Aorta (tissue), 5 donors: Measurements from ENCODE around the gene GREM2. TPM values are rescaled to one million over a fixed set of nuclear protein-coding genes. Genes with fewer than 3 reads are reported as not detected.

Source experiments
- ATAC-seq: fragments of 200-7000 bp; cut with Tn5 transposase; one replicate; pipeline ENCODE4 v1.9.1; 2022; ENCODE audit warnings: moderate library complexity; ENCODE audit not compliant: low FRiP score
- DNase-seq, 2 donors: peaks; one replicate each; pipeline ENCODE4 v3.0.0-alpha.2; 2020
- H3K27ac ChIP-seq, 2 donors: one replicate each; pipeline ENCODE4 v1.5.1; 2013; ENCODE audit warnings: low read length in 2 of 2, mild to moderate bottlenecking in 2 of 2, moderate library complexity in 2 of 2, control low read depth in 1 of 2, inconsistent platforms in 1 of 2, low read depth in 1 of 2
- H3K27me3 ChIP-seq, 2 donors: one replicate each; pipeline ENCODE4 v1.6.1; 2013; ENCODE audit warnings: control low read depth in 1 of 2, low read length in 1 of 2, mild to moderate bottlenecking in 1 of 2, moderate library complexity in 1 of 2; ENCODE audit not compliant: insufficient read depth in 2 of 2, control insufficient read depth in 1 of 2
- H3K36me3 ChIP-seq, 2 donors: one replicate each; pipeline ENCODE4 v1.6.1; 2013; ENCODE audit warnings: control low read depth in 1 of 2, low read length in 1 of 2, mild to moderate bottlenecking in 1 of 2; ENCODE audit not compliant: insufficient read depth in 2 of 2, control insufficient read depth in 1 of 2
- H3K4me1 ChIP-seq, 2 donors: one replicate each; pipeline ENCODE4 v1.6.1; 2013; ENCODE audit warnings: low read length in 2 of 2, control low read depth in 1 of 2, mild to moderate bottlenecking in 1 of 2, moderate library complexity in 1 of 2; ENCODE audit not compliant: insufficient read depth in 2 of 2, control insufficient read depth in 1 of 2
- H3K4me3 ChIP-seq, 2 donors: one replicate each; pipeline ENCODE4 v1.5.1; 2013; ENCODE audit warnings: low read length in 2 of 2, control low read depth in 1 of 2, mild to moderate bottlenecking in 1 of 2
- H3K9me3 ChIP-seq: one replicate; pipeline ENCODE4 v1.6.1; 2013; ENCODE audit warnings: mild to moderate bottlenecking, low read length; ENCODE audit not compliant: control insufficient read depth
- WGBS, 2 donors: extraction: QIAGEN DNeasy Blood & Tissue Kit; methylation state at CpG; one replicate each; pipeline ENCODE4 v1.1.7; 2013; 5-methylcytosine and 5-hydroxymethylcytosine counted together
- intact Hi-C, 2 donors: fragments of 100-400 bp; cut with DNase I; formaldehyde crosslinking; loops; one replicate each; pipeline versions ENCODE4 v1.14.2 to v1.15.0; 2022
- polyA plus RNA-seq, 2 donors: library from polyadenylated mRNA; stranded (reverse); fragments of 200-250 nt; gene quantifications; one replicate each; pipeline ENCODE4 v1.2.3, GENCODE V29; 2013
- total RNA-seq, 2 donors: library from RNA; stranded (reverse); fragmentation: NEBNext Ultra II Directional; extraction: Animal tissue kit (Norgen Biotek cat#: 25700); gene quantifications; one replicate each; pipeline ENCODE4 v1.2.1, GENCODE V29; 2021
- donor health status: healthy with polysubstance abuse.
- donor health status: Bipolar disorder and iron deficiency.
- donor health status: DM: no; HTN: no; CAD: no.
- donor health status: DM: no; HTN: no; CAD: no.
- donor health status: DM: yes; HTN: yes; CAD: no.

The GREM2 gene
- total and polyA plus RNA-seq, 4 donors = 0.03 to 5.1 (median 2.9) TPM; not detected in 1

GRCh38 chr1:240455228-240455821 lies 156.6 kb downstream of the GREM2 start:
- Histone ChIP-seq H3K27me3 (no peaks in the 10 kb centered on the region), H3K27ac (no peak overlapping the region), H3K9me3 (no peaks in the 10 kb centered on the region), H3K4me1 (no peaks in the 10 kb centered on the region), H3K4me3 (no peak overlapping the region), H3K36me3 (no peaks in the 10 kb centered on the region)
- DNase-seq (no peak), ATAC-seq (no peak)
- WGBS, 2 donors = 65 to 66% methylated on average over 7 of the region's 7 CpGs
- intact Hi-C loops = no loop called here

- intact Hi-C loops = no loop called here
- 80 to 85% methylated on average over 3 of the region's 3 CpGs for WGBS, 2 donors
These were observed 166.6 kb downstream of the GREM2 start for GRCh38 chr1:240445369-240445768.

DNA sequence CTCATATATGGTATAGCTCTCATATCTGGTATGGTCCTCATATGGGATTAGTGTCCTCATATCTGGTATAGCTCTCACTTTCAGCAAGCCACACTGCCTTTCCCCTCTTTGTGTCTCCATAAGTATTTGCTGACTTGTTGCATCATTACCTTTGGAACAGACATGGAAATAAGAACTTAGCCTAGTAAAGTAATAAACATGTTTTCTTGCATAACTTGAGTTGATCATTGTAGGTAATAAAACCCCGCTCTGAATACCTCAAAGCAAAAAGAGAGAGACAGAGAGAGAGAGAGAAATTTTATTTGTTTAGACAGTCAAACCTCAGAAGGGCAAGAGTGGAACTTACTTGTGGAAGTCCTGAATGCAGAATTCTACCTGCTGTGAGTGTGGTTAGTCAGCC lies 170.3 kb downstream of the GREM2 start:
- Histone ChIP-seq H3K4me3 (no peak overlapping the region), H3K27me3 (no peaks in the 10 kb centered on the region), H3K27ac (no peak overlapping the region), H3K36me3 (no peaks in the 10 kb centered on the region), H3K9me3 (no peaks in the 10 kb centered on the region), H3K4me1 (no peaks in the 10 kb centered on the region)
- DNase-seq = no peak
- 71 to 94% methylated on average over 1 of the region's 1 CpG for WGBS, 2 donors
- intact Hi-C loops = no loop called here
- no peak for ATAC-seq

More at GRCh38 chr1:240445369-240445768, 166.6 kb downstream of the GREM2 start:
- Histone ChIP-seq H3K4me1 (no peaks in the 10 kb centered on the region), H3K36me3 (no peaks in the 10 kb centered on the region), H3K27ac (no peak overlapping the region), H3K9me3 (no peaks in the 10 kb centered on the region), H3K27me3 (no peaks in the 10 kb centered on the region), H3K4me3 (no peak overlapping the region)
- DNase-seq = no peak
- ATAC-seq = no peak
